T-helper 22 cell (primary cell): Measurements from ENCODE around the gene MGP.

Experiments used
- DNase-seq: peaks from one replicate; pipeline ENCODE4 v3.0.0-alpha.2; 2020; ENCODE audit warnings: low read depth

The MGP gene

DNA sequence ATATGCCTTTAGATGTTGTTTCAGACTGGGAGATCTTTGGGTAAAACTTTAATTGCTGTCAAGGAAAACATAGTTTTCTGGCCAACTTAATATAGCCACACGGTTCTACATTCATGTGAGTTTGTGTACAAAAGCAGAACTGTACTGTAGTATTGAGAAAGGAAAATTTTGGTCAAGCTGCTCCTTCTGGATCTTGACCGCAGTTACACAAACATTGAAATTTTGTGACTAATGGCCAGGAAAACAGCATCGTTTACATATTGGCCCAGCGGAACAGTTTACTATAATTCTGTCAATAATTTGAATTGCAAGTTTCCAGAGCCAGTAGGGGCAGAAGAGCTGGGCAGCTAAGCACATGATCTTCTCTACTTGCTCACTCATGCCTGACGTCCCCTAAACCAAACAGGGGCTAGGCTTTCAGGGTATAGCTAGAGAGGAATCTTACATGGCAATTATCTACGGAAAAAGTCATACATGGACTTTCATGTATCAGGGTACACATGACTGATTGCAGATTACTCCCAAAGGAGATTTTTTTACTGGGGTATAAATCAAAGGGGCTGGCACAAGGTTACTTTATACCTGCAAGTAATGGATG is 31.0 kb downstream of the MGP start:
- no peak for DNase-seq

DNA sequence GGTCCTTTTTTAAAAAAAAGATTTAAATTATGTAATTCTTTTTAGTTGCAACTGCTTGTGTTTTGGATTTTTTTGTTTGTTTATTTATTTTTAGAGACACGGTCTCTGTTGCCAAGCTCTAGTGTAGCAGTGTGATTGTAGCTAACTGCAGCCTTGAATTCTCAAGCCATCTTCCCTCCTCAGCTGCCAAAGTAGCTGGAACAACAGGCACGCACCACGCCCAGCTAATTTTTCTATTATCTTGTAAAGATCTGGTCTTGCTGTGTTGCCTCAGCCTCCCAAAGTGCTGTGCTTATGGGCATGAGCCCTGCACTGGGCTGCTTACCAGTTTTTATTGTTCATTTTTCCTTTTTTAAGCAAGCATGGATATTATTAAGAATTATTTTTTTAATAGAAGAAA is 31.7 kb downstream of the MGP start:
- no peak for DNase-seq

DNA sequence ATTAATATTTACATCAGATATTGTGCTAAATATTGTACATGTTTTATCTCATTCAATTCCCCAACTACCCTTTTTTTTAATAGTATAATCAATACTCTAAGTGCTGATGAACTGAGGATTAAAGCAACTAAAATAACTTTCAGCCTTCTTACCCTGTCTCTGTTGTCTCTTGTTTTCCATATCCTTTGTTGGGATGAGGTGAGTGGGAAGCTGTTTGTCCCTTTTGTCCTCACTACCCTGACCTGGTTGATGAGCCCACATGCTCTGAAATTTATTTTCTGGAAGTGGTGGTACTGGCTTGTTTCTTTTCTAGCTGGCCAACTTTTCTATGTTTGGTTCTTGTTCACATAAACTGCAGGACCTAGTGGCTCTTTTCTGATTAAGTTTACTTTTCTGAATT is 32.8 kb downstream of the MGP start:
- DNase-seq: no peak

DNA sequence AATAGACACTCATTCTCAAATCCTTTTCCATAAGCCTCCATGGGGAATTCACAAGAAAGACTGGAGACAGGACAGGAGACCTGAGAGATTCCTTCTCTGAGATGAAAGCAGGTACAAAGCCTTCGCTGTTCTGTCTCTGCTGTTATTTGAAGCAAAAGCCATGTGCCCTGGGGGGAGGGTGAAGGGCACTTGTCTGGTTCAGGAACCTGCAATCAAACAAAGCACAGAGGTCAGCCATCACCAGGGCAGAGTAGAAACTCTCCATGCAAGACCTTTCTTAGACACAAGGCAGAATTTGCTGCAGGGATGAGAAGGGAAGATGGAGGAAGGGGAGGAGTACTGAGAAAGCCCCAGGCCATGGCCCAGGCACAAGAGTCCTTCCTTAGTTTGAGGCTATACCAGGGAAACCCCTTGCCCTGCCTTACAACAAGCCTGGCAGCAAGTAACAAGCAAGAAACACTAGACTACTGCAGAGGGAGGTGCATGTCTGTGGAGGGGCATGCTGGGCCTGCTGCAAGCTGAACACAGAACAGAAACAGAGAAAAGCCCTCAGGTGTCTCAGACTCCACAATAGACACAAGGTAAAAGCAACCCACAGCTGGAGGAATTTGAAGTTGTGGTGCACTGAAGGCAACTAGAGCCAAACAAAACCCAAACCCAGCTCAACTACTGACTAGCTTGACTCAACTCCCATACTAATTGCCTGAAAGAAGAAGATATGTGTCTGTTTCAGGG is 34.6 kb downstream of the MGP start:
- DNase-seq: no peak

DNA sequence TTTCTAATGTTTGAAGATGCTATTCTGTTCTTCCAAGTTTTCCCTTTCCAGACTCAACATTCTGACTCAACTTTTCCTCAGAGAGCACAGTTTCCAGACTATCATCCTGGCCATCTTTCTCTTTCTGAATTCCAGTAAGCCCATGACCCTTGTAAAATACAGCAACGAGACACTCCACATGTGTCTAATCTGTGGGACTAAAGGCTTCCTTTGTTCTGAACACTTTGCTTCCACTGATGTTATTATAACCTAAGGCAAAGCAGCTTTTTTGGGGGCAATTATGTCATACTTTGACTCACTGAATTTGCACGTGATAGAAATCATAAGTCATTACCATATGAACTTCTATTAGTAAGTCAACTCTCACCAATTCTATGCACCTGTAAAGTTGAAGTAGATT is 36.0 kb downstream of the MGP start:
- no peak for DNase-seq

DNA sequence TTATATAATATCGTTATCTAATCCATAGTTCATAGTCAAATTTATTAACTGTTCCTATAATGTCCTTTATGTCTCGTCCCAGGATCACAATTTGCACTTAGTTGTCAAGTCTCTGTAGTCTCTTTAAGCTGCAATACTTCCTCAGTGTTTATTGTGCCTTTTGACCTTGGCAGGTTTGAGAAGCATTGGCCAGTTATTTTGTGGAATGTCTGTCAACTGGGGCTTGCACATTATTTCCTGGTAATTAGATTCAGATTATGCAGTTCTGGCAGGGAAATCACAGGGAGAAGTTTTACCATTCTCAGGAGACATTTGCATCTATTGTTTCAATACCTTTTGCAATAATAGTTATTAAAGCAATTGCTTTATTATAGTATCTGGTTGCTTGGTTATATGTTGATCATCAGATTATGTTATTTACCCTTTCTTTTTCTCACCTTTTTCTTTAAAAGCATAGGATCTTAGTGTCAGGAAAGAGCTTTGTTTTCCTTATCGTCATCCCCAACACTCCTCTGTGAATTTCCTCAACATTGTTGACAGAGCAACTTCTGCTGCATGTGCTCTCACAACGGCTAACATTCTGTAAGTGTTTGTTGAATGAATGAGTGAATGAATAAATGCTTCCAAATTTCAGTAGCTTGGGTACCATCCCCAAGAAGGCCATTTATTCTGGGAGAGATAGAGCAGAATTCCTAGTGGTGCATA is 38.6 kb downstream of the MGP start:
- DNase-seq: no peak

DNA sequence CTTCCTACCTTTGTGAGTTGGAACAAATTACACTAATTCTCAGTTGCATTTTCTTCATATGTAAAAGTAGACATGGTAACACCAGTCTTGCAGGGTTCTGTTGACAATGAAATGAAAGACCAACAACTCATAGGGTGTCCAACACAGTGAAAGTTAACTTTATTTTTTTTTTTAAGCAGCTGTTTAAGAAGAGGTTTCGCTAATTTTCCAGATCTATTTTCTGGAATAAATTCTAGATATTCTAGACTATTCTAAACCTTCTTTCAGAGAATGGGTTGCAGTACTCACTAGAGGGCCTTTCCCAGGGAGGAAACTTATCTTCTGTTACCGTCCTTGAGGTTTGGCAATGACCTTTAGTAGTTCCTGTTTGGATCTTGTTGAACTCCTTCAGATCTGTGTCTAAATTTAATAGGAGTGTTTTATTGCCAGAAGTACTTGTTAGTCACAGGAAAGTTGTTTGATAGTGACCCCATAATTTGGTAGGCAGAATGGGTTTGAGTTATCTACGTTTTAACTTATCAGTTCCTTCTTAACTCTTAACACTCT is 39.5 kb downstream of the MGP start:
- no peak for DNase-seq

DNA sequence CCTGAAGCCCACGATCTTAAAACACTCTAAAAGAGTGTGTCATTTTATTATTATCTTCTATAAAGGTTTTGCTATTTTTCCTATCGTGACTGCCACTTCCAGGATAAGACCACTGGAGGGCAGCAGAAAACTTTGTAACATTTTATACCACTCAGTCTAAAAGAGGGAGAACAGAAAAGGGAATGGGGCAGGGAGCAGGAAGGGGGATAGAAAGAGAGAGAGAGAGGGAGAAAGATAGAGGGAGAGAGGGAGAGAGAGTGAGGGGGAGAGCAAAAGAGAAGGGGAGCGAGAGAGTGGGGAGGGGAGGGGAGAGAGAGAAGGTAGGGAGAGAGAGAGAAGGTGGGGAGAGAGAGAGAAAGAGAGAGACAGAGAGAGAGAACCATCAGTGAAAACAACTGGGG is 40.3 kb downstream of the MGP start:
- no peak for DNase-seq

DNA sequence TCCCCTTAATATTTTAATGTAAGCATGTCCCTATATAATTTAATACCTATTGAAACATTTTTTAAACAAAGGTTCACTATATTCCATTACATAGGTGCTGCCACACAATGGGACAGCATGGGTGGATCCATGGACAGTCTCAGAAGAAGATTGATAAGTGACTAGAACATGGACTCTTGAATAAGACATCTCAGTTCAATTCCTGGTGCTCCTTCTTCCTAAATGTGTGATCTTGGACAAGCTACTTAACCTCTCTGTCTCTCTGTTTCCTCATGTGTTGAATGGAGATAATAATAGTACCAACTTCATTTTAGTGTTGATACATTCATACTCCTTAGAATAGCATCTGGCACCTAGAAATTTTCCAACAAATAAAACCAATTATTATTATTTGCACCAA is 41.3 kb downstream of the MGP start:
- DNase-seq: no peak

DNA sequence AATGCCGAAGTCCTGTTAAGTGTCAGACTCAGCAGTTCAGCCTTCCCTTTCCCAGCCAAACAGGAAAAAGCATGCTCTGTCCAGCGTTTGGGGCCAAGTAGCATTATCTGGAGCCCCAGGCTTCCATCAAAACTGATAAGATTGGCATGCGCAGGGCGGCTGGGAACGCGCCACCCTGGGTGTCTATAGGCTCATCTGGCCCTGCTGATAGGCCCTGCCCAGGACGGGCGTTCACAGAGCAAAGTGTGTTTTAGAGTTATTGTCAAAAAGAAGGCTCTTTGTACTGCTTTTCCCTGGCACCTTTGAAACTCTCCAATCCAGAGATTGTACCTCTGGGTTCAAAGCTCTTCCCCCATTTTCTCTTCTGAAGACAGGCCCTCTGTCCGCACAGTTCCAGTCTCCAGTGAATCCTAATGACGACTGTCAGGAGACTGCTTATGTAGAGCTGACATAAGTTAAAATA is 42.2 kb downstream of the MGP start, which contains the start of gene ART4:
Gene ART4 (minus strand): TSS at position 102 of the 463 bp plus-strand sequence. CDS start 413 bp downstream, outside the sequence.
- DNase-seq: no peak

DNA sequence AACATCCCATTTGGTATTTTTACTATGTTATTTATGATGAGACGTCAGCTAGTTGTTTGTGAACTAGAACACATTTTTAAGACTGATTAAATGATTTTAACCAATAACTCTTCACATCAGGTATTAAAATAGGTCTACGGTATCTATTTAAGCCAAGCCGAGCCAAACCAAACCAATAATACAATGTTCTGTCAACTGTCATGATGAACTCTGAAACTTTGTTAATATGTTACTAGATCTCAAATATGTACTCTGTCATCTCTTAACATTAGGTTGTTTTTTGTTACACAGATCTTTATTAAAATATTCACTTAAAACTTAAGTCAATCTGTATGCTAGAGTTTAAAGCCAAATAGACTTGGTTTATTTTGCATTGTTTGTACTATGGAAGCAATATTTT is 43.3 kb downstream of the MGP start:
- no peak for DNase-seq

DNA sequence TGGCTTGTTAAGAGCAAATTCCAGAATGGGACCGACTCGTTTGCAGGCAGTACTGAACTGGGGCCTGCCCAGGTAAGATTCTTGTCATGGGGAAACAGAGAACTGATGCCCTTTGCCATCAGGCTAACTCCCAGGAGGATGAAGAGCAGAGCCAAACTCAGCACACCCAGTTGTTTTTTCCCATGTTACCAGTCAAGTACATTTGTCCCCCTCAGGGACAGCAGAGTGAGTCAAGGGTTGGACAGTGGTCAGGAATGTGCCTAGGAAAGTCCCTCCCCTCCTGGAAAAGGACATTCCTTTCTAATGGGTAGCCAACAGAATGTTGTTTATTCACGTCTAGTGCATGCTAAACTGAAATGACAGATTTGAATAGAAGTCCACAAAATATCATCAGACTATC is 43.9 kb downstream of the MGP start:
- no peak for DNase-seq

DNA sequence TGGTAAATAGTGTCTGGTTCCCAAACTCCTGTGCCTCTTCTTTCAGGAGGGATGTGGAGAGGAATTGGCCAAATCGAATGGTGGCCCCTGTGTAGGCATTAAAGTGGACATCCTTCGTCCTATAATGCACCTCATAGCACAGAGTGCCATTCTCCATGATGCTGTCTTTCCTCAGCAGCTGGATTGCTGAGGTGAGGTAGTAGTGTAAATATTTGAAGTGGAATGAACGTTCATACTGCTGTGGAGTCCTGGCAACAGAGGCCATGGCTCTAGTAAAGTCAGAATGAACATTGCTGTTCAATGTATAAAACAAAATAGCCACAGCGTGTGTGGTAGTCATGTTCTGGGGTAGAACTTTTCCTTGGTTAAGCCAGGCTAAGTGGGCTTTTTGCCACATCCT is 45.0 kb downstream of the MGP start:
- DNase-seq: no peak

DNA sequence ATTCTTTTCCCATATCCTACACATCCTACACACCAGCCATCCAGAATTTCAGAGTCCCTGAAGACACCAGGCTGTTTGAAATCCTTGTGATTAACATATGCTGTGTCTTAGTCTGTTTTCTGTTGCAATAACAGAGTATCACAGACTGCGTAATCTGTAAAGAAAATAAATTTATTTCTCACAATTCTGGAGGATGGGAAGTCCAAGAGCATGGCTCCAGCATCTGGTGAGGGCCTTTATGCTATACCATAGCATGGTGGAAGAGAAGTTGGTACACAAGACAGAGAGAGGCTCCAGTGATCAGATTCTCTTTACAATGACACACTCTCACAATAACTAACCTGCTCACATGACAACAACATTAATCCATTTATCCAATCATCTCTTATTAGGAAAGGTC is 46.4 kb downstream of the MGP start:
- DNase-seq: no peak

DNA sequence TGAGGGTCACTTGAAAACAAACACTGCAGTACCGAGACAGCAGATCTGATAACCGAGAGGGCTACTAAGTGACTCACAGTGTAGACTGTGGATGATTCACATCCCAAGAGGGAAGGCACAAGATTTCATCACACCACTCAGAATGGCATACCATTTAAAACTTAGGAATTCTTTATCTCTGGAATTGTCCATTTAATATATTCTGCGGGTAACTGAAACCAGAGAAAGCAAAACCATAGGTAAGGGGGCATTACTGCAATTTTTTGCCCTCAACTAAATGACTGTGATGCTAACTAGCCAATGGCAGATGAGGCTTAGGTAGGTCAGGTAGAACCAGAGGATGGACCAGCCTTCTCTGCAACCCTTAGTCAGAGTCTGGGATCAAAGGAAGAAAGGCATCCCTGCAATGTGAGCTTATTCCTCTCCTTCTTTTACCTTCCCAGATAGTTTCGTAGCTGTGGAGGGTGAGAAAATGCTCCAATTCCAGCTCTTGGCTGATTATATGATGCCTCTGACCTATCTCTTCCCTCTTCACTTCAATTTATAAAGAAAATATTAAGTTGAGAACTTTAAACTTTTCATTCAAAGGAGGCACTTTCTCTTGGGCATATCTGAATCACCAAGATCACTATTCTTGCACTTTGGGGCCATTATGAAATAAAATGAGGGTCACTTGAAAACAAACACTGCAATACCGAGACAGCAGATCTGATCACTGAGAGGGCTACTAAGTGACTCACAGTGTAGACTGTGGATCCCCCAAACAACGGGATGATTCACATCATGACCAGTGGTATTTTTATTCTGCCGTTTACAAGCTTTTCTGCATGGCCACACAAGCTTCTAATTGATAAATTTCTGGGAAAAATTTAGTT is 49.1 kb downstream of the MGP start:
- DNase-seq: no peak

DNA sequence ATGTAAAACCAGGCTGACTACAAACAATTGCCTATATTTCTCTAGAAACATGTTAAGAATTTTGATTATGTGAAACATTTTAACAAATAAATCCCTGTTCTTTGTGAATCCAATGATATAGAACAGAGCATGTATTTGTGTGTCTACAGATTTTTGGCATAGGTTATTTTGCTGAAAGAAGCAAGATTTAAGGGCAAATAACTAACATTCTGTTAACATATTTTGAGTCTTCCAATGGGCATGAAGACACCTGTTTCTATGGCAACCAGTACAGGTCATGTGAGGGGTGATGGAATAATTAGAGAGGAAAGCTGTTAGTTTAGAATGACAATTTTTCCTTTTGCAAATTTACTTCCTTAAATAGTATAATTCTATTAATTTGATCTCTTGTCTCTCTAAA is 51.1 kb downstream of the MGP start:
- no peak for DNase-seq

DNA sequence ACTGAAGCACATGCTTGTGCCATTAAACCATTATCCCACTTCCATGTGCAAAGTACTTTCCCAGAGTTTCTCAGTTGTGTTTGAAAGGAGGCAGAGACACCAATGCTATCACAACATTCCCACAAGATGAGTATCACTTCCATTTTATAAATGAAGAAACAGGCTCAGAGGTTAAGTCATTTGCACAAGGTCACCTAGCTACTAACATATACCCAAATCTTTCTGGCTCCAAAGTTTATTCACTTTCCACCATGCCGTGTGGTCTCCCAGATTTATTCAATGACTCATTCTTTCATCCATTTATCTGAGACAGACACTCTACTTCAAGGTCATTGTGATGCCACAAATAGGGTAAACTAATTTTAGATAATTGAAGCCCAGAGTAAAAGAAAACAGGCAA is 51.7 kb downstream of the MGP start:
- DNase-seq: no peak

DNA sequence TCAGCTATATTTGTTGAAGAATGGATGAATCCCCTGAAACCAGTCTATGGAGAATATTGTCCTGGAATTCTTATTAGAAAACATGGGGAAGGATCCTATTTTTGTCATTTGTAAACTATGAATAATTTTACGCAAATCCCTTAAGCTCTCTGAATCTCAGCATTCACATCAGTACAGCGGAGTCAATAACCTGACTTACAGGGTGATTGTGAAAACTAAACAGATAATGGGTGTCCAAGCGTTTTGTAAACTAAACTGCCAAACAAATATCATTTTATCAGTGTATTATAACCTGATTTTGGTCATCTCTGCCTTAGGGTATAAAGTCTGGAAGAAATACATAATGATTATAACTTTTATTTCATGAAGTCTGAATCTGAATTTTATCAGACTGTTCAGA is 52.3 kb downstream of the MGP start:
- DNase-seq: no peak
